ENCODE measurements around the gene CELF2.

The CELF2 gene

DNA sequence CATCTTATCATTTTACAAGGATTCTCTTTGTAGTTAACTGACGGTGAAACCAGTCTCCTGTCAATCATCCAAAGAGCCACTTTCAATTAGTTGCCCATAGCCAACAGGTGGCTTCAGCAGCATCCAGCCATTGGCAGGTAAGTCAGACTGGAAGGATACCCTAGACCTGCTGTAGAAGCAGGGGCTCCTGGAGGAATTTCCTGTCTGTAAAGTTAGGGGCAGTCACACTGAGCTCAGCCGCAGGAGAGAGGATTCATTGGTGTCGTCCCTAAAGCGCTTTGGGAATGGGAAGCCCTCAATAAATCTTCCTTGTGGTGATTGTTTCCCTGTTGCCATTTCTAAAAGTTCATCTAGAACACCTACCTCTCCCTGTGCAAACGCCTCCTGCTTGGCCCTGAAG lies 140.4 kb downstream of the CELF2 start:
- no peak for DNase-seq

DNA sequence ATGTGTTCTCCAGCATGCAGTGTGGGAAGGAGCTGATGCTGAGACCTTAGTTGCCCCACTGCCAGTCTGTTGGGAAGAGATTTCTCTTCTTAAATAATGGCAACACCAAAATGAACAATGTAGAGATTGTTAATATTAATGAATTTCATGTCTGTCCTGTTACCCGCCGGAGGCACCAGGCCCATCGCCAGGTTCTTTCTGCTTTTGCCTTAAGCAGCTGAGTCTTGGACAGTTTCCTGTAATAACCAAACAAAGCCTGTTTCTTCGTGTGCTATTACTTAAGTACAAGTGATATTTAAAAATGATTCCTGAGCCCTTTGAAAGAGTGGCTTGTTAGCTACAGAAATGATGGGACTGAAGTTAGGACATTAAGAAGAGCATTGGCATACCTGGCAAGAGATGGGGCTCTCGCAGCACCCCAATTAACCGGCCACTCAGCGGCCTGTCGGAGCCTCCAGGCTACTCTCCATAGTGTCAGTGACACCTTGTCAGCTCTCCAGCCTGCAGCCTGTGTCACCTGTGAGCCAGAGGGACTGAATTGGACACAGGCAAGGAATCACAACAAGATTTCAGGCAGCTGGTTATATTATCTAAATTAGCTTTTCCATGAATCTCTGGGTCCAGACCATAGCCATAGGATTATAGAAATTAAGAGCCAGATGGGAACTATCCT lies 142.0 kb downstream of the CELF2 start:
- DNase-seq, result no peak

DNA sequence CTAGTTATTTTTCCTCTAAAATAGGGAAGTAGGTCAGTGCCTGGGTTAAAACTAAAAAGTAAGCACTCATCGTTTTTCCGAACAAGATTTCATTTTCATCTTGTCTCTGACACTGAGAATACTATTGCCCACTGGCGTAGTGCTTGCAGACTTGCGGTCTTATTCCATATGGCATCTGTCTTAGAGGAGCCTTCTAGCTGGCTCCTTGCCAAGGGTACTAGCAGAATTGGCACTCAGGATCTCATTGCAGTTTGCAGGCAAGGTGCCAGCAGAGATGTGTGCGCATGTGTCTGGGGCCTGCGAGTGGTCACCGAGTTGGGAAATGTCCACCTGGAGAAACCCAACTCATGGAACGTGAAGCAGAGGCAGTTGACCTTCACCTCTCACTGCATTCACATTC lies 143.4 kb downstream of the CELF2 start:
- DNase-seq, result peak; percentile 38

DNA sequence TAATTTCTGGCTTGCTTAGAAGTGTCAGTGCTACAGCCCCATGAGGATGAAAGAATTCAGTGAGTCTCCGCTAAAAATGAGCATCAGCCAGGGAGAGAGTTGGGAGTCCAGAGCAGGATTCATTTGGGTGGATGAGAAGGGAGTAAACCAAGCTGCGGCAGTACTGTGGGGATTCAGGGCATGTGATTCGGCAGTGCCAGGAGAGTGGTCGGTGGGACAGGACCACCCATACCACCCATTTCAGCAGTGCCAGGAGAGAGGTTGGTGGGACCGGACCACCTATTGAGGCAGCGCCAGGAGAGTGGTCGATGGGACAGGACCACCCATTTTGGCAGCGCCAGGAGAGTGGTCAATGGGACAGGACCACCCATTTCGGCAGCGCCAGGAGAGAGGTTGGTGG lies 144.2 kb downstream of the CELF2 start:
- no peak for DNase-seq

DNA sequence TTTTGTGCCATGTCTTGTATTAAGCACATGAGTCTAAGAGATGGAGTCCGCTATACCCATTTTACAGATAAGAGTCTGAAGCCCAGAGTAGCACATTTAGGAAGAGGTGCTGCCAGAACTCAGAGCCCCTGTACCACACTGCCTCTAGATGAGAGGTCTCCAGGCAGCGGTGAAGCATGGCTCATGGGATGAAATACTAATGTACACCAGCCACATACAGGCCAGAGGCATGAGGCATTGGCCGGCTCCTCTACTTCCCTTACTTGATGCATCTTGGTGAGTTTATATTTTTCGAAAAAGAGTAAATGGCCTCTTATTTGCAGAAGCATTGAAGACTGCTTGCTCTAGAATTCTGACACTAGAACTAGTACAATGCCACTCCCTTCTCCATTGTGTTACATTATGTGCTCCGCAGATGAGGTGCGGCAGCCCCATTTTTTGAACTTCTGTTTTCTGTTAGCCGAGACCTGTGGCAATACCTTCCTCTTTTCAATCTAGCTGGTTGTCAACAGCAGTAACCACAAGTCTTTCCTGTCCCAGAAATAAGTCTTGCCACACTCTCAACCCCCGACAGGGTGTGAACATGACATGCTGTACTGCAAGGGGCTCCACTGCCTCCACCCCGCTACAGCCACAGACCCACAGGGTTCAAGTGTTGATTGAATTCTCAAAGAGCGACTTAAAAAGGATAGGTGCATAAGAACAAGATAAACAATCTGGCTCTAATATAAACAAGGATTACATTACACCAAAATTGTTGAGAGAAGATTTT lies 145.3 kb downstream of the CELF2 start:
- DNase-seq, result peak; percentile 84

DNA sequence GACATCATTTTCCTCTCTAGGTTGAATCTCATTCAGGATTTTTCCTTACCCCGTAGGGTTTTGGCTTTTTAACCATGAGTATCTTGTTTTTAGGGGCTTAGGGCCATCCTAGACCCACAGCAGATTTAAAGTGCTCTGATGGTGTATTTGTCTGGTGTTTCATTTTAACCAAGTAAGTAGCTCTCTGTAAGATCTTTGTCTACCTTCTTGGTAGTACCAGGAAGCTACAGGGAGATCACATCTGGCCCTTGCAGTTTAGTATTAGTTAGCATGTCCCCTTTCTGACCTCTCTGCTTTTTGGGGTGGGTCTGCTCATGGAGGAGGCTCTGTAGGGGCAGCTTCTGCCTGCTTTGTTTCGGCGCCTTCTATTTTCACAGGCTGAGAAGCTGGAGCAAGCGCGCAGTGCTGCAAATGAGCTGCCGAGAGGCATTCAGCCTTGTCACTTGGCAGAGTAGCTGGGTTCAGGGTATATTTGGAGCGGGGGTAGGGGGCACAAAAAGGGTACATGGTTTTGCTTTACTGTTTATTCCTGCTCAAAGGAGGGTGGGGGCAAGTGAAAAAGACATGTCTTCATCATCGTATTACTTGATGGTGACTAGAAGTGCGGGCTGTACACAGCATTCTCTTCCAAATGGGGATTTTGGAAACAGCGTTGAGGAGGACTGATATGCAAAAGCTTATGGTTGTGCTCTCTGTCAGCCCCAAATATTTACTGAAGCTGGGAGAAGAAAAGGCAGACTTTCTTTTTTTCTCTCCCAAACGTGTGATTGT lies 146.3 kb downstream of the CELF2 start:
- DNase-seq, result peak; percentile 57

DNA sequence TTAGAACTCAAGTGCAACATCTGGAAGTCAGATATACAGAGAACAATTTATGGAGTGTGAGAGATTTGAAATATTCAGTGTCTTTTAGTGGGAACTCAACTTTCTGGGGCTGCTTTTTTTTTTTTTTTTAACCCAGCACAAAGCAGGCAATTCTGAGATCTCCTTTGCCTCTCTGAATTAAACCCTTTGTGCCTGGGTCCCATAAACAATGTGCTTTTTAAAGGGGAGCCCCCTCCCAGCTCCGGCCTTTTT lies 146.8 kb downstream of the CELF2 start:
- no peak for DNase-seq

DNA sequence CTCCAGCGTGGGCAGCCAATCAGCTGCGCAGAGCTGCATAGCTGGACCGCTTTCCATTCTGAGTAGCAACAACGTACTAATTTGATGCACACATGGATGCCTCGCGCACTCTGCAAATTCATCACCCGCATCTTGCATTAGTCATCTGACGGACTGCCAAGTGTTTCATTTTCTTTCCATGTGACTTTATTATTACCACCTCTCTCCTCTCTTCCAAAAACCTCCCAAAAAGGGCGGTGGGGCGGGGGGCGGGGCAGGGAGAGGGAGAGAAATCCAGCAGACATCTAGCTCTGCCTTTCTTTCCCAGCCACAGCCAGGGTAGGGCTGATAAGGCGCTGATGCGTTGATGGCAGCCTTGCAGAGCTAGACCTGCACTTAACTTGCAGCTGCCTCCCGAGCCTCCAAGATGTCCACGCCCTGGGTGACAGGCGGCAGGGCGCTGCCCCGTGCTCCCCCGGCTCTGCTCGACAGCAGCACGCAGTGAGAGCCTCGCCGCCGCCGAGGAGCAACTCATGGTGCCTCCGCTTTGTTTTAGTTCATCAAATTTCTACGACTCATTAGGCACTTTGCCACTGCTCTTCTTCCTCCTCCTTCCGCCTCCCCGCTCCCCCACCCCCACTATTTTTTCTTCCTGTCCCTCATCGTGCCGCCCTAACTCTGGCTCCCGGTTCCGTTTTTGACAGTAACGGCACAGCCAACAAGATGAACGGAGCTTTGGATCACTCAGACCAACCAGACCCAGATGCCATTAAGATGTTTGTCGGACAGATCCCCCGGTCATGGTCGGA lies 147.3 kb downstream of the CELF2 start:
- DNase-seq, result peak; percentile 78

DNA sequence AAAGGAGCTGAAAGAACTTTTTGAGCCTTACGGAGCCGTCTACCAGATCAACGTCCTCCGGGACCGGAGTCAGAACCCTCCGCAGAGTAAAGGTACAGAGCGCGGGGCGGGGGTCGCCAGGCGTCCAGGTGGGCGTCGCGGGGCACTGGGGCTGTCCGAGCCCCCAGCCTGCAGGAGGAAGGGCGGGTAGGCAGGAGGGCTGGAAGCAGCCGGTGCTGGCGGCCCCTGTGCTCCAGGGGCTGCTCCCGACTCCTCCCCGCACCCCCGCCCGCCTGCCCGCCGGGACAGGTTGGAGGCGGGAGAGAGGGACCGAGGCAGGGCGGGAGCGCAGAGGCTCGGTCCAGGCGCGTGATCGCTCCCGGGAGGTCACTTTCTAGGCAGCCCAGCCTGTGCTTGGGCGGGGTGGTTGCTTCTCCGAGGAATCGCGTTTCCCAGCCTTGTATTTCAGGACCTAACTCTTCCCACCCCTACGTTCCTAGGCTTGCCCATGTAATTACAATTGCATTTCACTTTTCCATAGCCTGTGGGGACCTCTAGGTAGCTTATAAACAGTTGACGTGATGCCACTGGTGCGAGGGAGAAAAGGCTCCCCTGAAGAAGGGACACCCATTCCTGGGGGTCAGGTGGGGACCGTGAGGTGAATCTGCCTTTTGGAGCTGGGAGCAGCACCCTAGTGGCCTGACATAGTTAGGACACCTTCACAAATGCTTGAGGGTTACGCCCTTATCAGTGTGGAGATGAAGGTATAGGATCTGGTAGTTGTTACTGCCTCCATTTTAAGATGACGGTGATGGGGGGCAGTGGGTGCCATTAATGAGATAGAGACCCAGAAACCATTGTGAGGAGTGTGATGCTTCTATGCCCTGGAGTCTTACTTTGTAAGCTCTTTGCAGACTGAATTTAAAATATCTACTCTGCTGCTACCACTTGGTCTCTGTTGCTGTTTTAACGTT lies 148.2 kb downstream of the CELF2 start:
- peak; percentile 73 for DNase-seq

DNA sequence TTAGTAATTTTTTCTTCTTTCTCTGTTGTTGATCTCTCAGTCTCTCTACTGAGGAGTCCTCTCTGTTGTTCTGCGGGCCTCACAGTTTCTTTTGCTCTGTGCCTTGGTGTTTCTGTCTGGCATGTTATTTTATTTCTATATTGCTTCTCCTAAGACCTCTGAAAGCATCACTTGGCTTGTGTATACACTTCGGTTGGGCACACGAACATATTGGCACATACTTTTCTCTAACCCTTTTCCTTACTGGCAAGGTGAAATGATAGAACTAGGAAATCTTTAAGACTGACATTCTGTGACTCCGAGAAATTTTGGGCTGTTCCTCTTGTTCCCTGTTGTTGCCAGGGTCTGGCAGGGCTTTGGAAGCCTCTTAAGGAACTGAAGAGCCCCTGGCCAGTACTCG lies 148.9 kb downstream of the CELF2 start:
- DNase-seq, result no peak

DNA sequence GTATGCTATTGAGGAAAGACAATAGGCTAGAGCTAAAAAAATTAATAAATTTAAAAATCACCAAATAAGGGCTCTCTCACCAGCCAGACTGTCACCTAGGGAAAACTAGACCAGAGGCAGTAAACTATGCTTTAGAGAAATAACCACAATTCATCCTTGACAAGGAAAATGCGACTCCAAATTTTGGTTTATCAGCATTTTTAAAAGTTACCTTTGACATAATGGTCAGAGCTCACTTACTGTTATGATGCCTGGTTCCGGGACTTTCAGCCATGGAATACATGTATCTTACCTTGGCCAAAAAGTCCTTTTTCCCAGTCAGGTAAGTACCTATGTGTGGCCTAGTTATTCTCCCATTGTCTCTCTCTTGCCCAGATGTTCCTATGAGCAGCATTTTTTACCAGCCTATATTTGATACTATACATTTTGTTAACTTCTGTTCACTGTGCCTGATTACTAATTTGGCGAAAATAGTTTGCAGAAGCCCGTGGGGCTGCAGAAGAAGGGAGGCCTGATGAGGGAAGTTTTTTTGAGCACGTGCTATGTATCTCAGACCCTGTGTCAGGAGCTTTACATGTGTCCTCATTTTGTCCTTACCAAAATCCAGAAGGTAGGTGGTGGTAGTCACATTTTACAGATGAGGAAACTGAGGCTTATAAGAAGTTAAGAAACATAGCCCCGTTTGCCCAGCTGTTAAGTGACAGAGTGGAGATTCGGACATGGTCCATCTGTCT lies 149.7 kb downstream of the CELF2 start:
- no peak for DNase-seq

DNA sequence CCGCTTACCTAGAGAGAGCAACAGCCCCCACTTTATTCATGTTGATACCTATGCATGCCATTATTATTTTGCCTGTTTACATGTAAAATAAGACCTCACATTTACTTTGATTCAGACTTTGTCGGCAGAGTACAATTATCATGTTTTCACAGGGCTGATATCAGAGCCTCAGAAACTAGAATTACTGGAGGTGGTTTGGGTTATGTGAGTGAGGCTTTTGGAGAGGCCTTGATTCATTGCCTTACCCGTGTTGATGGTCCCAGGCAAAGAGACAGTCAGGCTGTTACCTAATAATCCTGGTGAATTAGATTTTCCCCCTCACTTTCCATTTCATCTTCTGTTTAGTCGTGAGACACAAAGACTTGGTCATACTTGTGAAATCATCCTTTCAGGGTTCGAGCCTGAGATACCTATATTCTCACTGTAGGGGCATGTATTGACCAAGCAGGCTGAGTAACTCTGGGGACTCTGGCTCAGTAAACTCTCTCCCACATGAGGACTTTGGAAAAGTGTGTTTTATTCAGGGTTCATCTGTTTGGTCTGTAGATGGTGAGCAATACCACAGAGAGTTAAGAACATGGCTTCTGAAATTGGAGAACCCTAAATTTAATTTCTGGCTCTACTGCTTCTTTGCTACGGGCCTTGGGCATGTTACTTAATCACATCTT lies 150.9 kb downstream of the CELF2 start:
- DNase-seq, result no peak

DNA sequence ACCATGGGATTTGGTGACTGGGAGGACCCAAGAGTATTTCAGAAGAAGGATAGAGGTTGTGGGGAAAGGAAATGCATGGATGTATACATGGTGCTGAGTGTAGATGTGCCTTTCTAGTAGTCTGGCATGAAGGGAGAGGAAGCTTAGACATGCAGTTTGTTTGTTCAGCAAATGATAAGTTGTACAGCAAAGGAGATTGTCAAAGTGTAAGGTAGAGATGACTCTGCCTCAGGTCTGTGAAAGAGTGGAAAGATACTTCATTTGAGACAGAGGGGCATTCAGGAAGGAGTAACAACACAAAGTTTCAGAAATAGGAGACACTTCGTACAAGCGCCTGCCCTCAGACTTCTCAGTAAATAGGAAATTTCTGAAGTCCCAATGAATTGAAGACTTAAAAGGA lies 152.3 kb downstream of the CELF2 start:
- DNase-seq, result no peak

DNA sequence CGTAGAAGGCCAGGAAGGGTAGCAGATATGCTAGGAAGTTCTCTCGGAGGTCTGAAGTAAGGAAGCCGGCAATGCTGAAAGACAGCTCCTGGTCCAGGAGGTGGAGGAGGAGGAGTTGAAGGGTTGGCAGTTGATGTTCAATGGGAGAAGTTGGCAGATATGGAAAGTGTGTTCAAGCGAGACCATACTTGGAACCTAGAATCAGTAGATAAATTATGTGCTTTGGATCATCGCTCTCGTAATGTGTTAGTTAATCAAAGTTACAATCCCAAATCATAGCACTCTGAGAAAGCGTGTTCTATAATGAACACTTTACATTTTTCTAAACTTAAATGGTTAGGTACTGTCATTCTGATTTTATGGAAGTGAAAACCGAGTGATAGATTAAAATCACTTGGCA lies 152.9 kb downstream of the CELF2 start:
- no peak for DNase-seq

DNA sequence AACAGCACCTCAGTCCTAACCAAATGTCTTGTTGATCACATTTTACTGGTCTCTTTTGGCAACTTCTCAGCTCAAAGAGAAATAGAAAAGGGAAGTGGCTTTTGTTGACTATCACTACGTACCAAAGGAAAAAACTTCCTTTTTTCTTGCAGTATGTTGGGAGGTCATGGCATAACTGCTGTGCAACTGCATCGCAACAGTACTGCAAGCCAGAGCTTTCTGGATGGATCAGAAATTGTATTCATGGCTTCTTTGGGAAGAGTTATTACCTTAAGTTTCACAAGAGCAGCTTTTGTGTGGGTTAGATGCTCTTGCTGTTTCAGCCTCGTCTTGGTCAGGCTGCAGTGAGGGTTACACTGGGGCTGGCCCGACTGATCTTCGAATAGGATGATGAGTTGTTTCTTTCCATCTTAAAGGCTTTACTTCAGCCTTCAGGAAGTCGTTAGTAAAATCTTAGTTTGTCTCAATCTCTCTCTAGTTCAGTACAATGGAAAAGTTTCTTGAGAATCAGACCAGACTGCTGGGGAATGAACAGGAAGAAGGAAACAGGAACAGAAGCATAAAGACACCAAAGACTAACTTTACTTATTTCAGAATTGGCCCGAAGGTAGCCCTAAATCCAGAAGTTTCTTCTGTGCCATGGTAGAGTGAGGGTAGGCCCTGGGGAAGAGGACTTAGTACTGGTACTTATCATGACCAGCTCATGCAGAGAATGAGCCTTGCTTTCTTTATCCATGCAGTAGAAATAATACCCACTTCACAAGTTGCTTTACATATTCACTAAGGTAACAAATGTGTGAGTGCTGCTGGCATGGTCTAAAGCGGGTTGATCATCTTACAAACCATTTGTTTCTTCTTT lies 153.6 kb downstream of the CELF2 start:
- DNase-seq, result peak; percentile 42

DNA sequence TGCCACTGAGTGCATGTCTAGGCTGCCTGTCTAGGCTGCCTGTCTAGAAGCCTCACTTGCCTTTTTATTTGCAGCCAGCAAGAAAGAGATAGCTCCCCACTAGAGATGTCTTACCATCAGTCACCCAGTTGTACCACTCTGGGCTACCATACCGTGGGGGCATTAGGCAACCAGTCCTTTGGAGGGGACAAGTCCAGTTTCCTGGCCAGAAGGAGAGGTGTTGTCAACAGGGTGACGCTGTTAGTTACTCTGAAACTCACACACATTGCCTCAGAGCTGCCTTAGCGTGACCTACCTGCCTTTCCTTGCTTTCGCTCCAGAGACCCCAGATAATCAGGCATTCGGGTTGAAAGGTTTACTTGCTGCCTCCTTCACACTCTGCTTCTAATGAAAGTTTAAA lies 155.4 kb downstream of the CELF2 start:
- DNase-seq, result peak; percentile 31

DNA sequence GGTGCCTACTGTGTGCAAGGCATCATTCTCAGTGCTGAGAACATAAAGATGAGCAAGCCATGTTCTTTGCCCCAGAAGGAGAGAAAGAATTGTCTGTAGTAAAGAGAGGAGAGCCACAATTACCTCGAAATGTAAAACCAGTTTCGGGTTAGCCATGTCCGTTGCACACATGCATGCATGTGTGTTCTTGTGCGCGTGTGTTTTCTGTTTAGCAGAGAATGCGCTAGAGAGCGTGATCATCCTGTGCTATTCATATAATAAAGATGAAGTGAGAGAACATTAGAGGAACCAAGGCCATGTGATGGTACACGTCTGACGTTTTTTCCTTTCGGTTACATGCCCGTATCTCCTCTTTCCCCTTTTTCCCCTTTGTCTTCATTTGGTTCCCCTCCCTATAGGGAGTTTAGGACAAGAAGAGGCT lies 158.2 kb downstream of the CELF2 start:
- DNase-seq, result no peak

DNA sequence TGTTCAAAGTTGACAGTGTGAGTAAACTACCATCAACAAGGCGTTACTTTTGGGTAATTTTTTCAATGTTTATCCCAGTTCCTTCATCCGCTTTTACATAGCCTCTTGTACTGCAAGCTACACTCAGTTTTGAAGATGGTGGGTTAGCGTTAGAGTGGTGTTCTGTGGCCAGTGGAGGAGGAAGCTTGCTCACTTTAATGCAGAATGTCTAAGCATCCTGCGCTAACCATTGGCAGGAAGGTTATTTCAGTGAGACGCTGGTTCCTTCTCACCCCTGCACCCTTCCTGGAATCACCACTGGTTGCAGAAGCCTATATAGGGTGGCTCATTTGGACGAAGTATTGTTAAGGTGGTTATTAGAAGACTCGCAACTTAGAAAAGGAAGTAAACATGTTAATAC lies 159.1 kb downstream of the CELF2 start:
- DNase-seq, result peak; percentile 51

DNA sequence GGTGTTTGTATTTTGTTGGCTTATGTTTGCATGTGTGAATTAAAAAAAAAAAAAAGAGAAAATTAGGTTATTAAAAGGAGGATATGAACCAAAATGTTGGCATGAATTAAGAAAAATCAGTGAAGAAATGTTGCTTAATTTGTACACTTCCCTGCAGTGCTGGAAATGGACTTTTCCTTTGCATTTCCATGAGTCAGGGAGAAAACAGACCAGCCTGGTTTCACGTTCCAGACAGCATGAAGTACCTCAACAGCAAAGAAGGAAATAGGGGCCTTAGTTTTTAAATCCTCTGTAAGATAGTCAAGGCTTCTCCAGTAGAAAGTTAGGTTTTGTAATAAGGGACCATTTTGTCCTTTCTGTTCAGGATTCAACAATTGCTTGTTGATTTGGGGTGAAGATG lies 159.7 kb downstream of the CELF2 start:
- no peak for DNase-seq
